Prostate gland (tissue), 2 donors: Measurements from ENCODE around the gene SLC25A44.

Experiments
- POLR2A ChIP-seq: fragments of 450-650 bp; IDR thresholded peaks from one replicate; pipeline ENCODE4 v1.6.1; 2016; ENCODE audit warnings: antibody characterized with exemption, mild to moderate bottlenecking
- TF ChIP-seq, protein P1 (sequence below), 4 experiments: fragments of 200-600 bp in 2 of 4; fragments of 450-650 bp in 2 of 4; sonication (generic) in 2 of 4; IDR thresholded peaks; 1 replicate in 3 of 4; 2 replicates in 1 of 4; pipeline ENCODE4 v1.5.1; 2016 to 2019; ENCODE audit warnings: antibody characterized with exemption in 4 of 4, mild to moderate bottlenecking in 2 of 4, moderate library complexity in 2 of 4

DNA sequence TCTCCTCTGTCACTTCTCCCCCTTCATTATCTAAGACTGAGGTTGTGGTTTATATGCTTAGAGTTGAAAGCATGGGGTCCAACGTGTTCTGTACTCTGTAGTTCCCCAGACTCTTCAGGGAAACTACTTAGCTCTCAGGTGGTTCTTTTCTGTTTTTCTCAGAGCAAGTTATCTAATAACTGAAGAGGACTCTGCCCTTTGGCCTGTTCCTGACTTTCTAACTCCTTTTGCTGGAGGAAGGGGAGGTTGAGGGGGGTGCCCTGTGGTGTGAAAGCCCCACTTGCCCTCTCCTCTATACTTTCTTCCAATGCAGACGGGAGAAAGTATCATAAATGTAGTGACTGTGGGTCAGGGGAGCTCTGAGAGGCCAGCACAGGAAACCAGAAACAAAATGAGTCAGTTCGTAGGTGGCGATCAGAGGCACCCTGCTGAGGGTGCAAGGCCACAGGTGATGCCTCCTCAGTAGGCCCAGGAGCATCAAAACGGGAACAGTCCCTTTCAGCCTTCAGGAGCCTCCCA, 5.0 kb downstream of the SLC25A44 start:
- TF ChIP-seq POLR2A: no peak
- TF ChIP-seq, protein P1, sequence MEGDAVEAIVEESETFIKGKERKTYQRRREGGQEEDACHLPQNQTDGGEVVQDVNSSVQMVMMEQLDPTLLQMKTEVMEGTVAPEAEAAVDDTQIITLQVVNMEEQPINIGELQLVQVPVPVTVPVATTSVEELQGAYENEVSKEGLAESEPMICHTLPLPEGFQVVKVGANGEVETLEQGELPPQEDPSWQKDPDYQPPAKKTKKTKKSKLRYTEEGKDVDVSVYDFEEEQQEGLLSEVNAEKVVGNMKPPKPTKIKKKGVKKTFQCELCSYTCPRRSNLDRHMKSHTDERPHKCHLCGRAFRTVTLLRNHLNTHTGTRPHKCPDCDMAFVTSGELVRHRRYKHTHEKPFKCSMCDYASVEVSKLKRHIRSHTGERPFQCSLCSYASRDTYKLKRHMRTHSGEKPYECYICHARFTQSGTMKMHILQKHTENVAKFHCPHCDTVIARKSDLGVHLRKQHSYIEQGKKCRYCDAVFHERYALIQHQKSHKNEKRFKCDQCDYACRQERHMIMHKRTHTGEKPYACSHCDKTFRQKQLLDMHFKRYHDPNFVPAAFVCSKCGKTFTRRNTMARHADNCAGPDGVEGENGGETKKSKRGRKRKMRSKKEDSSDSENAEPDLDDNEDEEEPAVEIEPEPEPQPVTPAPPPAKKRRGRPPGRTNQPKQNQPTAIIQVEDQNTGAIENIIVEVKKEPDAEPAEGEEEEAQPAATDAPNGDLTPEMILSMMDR (IDR thresholded peaks at IDR 0.05): no peak
